ENCODE data around the gene CLDN24. TPM values are rescaled to one million over a fixed set of nuclear protein-coding genes. Genes with fewer than 3 reads are reported as not detected.

Gene CLDN24
- total RNA-seq: not detected
- long read RNA-seq: 0 reads

GRCh38 chr4:183322326-183322725, at the start of gene CLDN24:
CLDN24 (minus strand) TSS chr4:183322426; CDS start chr4:183322426, 0 bp downstream.
- Histone ChIP-seq H3K9me3 (no peaks in the 10 kb centered on the region), H3K27me3 (ENCODE audit: low read depth) (no peaks in the 10 kb centered on the region), H3K36me3 (peaks cover 4% of the 10 kb centered on the region), H3K27ac (no peak within 1 kb of the TSS), H3K4me1 (peaks cover 4% of the 10 kb centered on the region), H3K4me3 (no peak within 1 kb of the TSS)
- TF ChIP-seq CTCF (IDR thresholded peaks at IDR 0.05): no peak
- intact Hi-C loops (cut with DNase I): no loop called here
- no peak for ATAC-seq
- DNase-seq: no peak

- no peak overlapping the region for H3K27ac ChIP-seq
- no peaks in the 10 kb centered on the region for H3K36me3 ChIP-seq
- H3K4me3 ChIP-seq: no peak overlapping the region
- no peak for ATAC-seq
- no peak for TF ChIP-seq CTCF (IDR thresholded peaks at IDR 0.05)
- DNase-seq: no peak
- H3K4me1 ChIP-seq: no peaks in the 10 kb centered on the region
- intact Hi-C loops (cut with DNase I): no loop called here
- H3K27me3 ChIP-seq (ENCODE audit: low read depth): no peaks in the 10 kb centered on the region
- H3K9me3 ChIP-seq: no peaks in the 10 kb centered on the region
Measured at GRCh38 chr4:183370786-183371185, 48.6 kb upstream of the CLDN24 start.

- intact Hi-C loops (cut with DNase I): no loop called here
- H3K4me1 ChIP-seq: no peaks in the 10 kb centered on the region
Measured at GRCh38 chr4:183369073-183369472, 46.8 kb upstream of the CLDN24 start.

GRCh38 chr4:183366206-183366835, 44.1 kb upstream of the CLDN24 start:
- no peak for DNase-seq
- no peak overlapping the region for H3K4me3 ChIP-seq
- intact Hi-C loops (cut with DNase I): no loop called here
- no peaks in the 10 kb centered on the region for H3K9me3 ChIP-seq
- H3K4me1 ChIP-seq: no peaks in the 10 kb centered on the region
- no peaks in the 10 kb centered on the region for H3K27me3 ChIP-seq (ENCODE audit: low read depth)
- ATAC-seq: no peak
- no peaks in the 10 kb centered on the region for H3K36me3 ChIP-seq
- H3K27ac ChIP-seq: no peak overlapping the region
- no peak for TF ChIP-seq CTCF (IDR thresholded peaks at IDR 0.05)

More at GRCh38 chr4:183369073-183369472, 46.8 kb upstream of the CLDN24 start:
- Histone ChIP-seq H3K36me3 (no peaks in the 10 kb centered on the region), H3K27me3 (ENCODE audit: low read depth) (no peaks in the 10 kb centered on the region), H3K9me3 (no peaks in the 10 kb centered on the region), H3K4me3 (no peak overlapping the region), H3K27ac (no peak overlapping the region)
- ATAC-seq (no peak), DNase-seq (no peak)
- TF ChIP-seq CTCF (IDR thresholded peaks at IDR 0.05): no peak

GRCh38 chr4:183364025-183364424, 41.8 kb upstream of the CLDN24 start:
- Histone ChIP-seq H3K27ac (no peak overlapping the region), H3K27me3 (ENCODE audit: low read depth) (no peaks in the 10 kb centered on the region), H3K4me1 (no peaks in the 10 kb centered on the region), H3K36me3 (no peaks in the 10 kb centered on the region), H3K9me3 (no peaks in the 10 kb centered on the region), H3K4me3 (no peak overlapping the region)
- ATAC-seq (no peak), DNase-seq (no peak)
- intact Hi-C loops (cut with DNase I): no loop called here
- TF ChIP-seq CTCF (IDR thresholded peaks at IDR 0.05): no peak

Data from lower lobe of right lung (tissue), 2 donors.